Neutrophil (primary cell): ENCODE data around the gene FSTL4.

Source experiments
- H3K27ac ChIP-seq: fragments of 200-600 bp; sonication (generic); 2 replicates; pipeline ENCODE4 v1.5.1; 2016; ENCODE audit warnings: mild to moderate bottlenecking, moderate library complexity
- H3K27me3 ChIP-seq: fragments of 200-600 bp; sonication (generic); 2 replicates; pipeline ENCODE4 v1.6.0; 2016; ENCODE audit warnings: mild to moderate bottlenecking
- H3K36me3 ChIP-seq: fragments of 200-600 bp; sonication (generic); 2 replicates; pipeline ENCODE4 v1.5.1; 2017
- H3K4me1 ChIP-seq, 2 experiments: fragments of 200-600 bp in 1 of 2; sonication (generic) in 1 of 2; 1 replicate in 1 of 2; 2 replicates in 1 of 2; pipeline versions ENCODE4 v1.5.1 to v1.6.1; 2013 to 2016; ENCODE audit warnings: low read depth in 1 of 2, low read length in 1 of 2, mild to moderate bottlenecking in 1 of 2, moderate library complexity in 1 of 2; ENCODE audit not compliant: control insufficient read depth in 1 of 2, insufficient read depth in 1 of 2
- H3K4me3 ChIP-seq, 2 experiments: fragments of 200-600 bp in 1 of 2; sonication (generic) in 1 of 2; 1 replicate in 1 of 2; 2 replicates in 1 of 2; pipeline ENCODE4 v1.5.1; 2013 to 2016; ENCODE audit warnings: low read depth in 1 of 2, low read length in 1 of 2, mild to moderate bottlenecking in 1 of 2, moderate library complexity in 1 of 2
- H3K9me3 ChIP-seq: fragments of 200-600 bp; sonication (generic); 2 replicates; pipeline ENCODE4 v1.5.1; 2016
- CTCF ChIP-seq: fragments of 200-600 bp; sonication (generic); IDR thresholded peaks from 2 replicates; pipeline ENCODE4 v1.5.1; 2016; ENCODE audit warnings: antibody characterized with exemption

The FSTL4 gene

GRCh38 chr5:133261993-133262392 lies 350.3 kb downstream of the FSTL4 start:
- no peaks in the 10 kb centered on the region for H3K36me3 ChIP-seq
- H3K4me3 ChIP-seq, result no peak overlapping the region
- H3K9me3 ChIP-seq, result no peaks in the 10 kb centered on the region
- H3K27ac ChIP-seq, result no peak overlapping the region
- H3K4me1 ChIP-seq, result no peaks in the 10 kb centered on the region
- no peak for TF ChIP-seq CTCF
- no peaks in the 10 kb centered on the region for H3K27me3 ChIP-seq

- Histone ChIP-seq H3K9me3 (no peaks in the 10 kb centered on the region), H3K4me1 (no peaks in the 10 kb centered on the region), H3K36me3 (no peaks in the 10 kb centered on the region), H3K27ac (no peak overlapping the region), H3K27me3 (no peaks in the 10 kb centered on the region), H3K4me3 (no peak overlapping the region)
- TF ChIP-seq CTCF, result no peak
Measured at GRCh38 chr5:133260715-133261114, 351.6 kb downstream of the FSTL4 start.

- Histone ChIP-seq H3K36me3 (no peaks in the 10 kb centered on the region), H3K4me3 (no peak overlapping the region), H3K27ac (no peak overlapping the region), H3K4me1 (no peaks in the 10 kb centered on the region), H3K27me3 (no peaks in the 10 kb centered on the region), H3K9me3 (no peaks in the 10 kb centered on the region)
- no peak for TF ChIP-seq CTCF
Measured at GRCh38 chr5:133259199-133259997, 352.9 kb downstream of the FSTL4 start.

GRCh38 chr5:133257977-133258376 lies 354.4 kb downstream of the FSTL4 start:
- Histone ChIP-seq H3K36me3 (no peaks in the 10 kb centered on the region), H3K27ac (no peak overlapping the region)

GRCh38 chr5:133256276-133256675 lies 356.1 kb downstream of the FSTL4 start:
- H3K27me3 ChIP-seq, result no peaks in the 10 kb centered on the region
- no peak overlapping the region for H3K4me3 ChIP-seq
- H3K36me3 ChIP-seq, result no peaks in the 10 kb centered on the region
- no peaks in the 10 kb centered on the region for H3K9me3 ChIP-seq
- H3K4me1 ChIP-seq, result no peaks in the 10 kb centered on the region
- TF ChIP-seq CTCF, result no peak
- no peak overlapping the region for H3K27ac ChIP-seq

More at GRCh38 chr5:133257977-133258376, 354.4 kb downstream of the FSTL4 start:
- no peak overlapping the region for H3K4me3 ChIP-seq
- H3K9me3 ChIP-seq, result no peaks in the 10 kb centered on the region
- H3K27me3 ChIP-seq, result no peaks in the 10 kb centered on the region
- TF ChIP-seq CTCF, result no peak
- H3K4me1 ChIP-seq, result no peaks in the 10 kb centered on the region
